HEK293 (cell line): ENCODE measurements around the gene ZNF771.

ENCODE experiments used
- ATF2 ChIP-seq: fragments of 450-650 bp; formaldehyde crosslinking; IDR thresholded peaks from 2 replicates; pipeline ENCODE4 v1.5.1; 2016; ENCODE audit warnings: missing biosample characterization, missing genetic modification characterization, low read depth
- BCL11B ChIP-seq: fragments of 450-650 bp; formaldehyde crosslinking; IDR thresholded peaks from 2 replicates; pipeline ENCODE4 v1.5.1; 2016; ENCODE audit warnings: low read depth, missing biosample characterization, missing genetic modification characterization
- GFI1B ChIP-seq: fragments of 450-650 bp; formaldehyde crosslinking; IDR thresholded peaks from 2 replicates; pipeline ENCODE4 v1.5.1; 2016; ENCODE audit warnings: missing biosample characterization, missing genetic modification characterization
- GLI2 ChIP-seq: fragments of 450-650 bp; formaldehyde crosslinking; IDR thresholded peaks from 2 replicates; pipeline ENCODE4; 2017; ENCODE audit warnings: missing biosample characterization, missing genetic modification characterization, low read depth, borderline replicate concordance
- GLIS1 ChIP-seq: fragments of 450-650 bp; formaldehyde crosslinking; IDR thresholded peaks from 2 replicates; pipeline ENCODE4 v1.5.1; 2016; ENCODE audit warnings: missing biosample characterization, missing genetic modification characterization
- GLIS2 ChIP-seq: fragments of 450-650 bp; formaldehyde crosslinking; IDR thresholded peaks from 2 replicates; pipeline ENCODE4 v1.5.1; 2016; ENCODE audit warnings: missing biosample characterization, missing genetic modification characterization
- MEIS1 ChIP-seq: sonication (generic); formaldehyde crosslinking; IDR thresholded peaks from 2 replicates; pipeline ENCODE4 v1.8.1; 2022; ENCODE audit warnings: missing genetic modification reagents, mild to moderate bottlenecking, borderline replicate concordance
- PRDM2 ChIP-seq: fragments of 450-650 bp; formaldehyde crosslinking; IDR thresholded peaks from 2 replicates; pipeline ENCODE4 v1.5.1; 2016; ENCODE audit warnings: missing biosample characterization, missing genetic modification characterization, borderline replicate concordance
- YY2 ChIP-seq: fragments of 450-650 bp; formaldehyde crosslinking; IDR thresholded peaks from 2 replicates; pipeline ENCODE4 v1.5.1; 2016; ENCODE audit warnings: missing biosample characterization, missing genetic modification characterization
- ZNF114 ChIP-seq: fragments of 450-650 bp; formaldehyde crosslinking; IDR thresholded peaks from 2 replicates; pipeline ENCODE4 v1.5.0; 2017; ENCODE audit warnings: missing biosample characterization, missing genetic modification characterization
- ZNF155 ChIP-seq: fragments of 450-650 bp; formaldehyde crosslinking; IDR thresholded peaks from 2 replicates; pipeline ENCODE4 v1.5.1; 2016; ENCODE audit warnings: missing biosample characterization, missing genetic modification characterization
- ZNF184 ChIP-seq: fragments of 450-650 bp; IDR thresholded peaks from 2 replicates; pipeline ENCODE4 v1.5.1; 2018; ENCODE audit warnings: missing biosample characterization, mild to moderate bottlenecking, missing genetic modification characterization
- ZNF221 ChIP-seq: fragments of 450-650 bp; formaldehyde crosslinking; IDR thresholded peaks from 2 replicates; pipeline ENCODE4 v1.5.1; 2017; ENCODE audit warnings: missing biosample characterization, missing genetic modification characterization, borderline replicate concordance
- ZNF274 ChIP-seq, 2 experiments: fragments of 200-500 bp in 1 of 2; fragments of 450-650 bp in 1 of 2; sonication (Bioruptor generic) in 1 of 2; formaldehyde crosslinking in 1 of 2; IDR thresholded peaks; 2 replicates each; pipeline versions ENCODE4 v1.5.1 to v1.6.1; 2014 to 2016; ENCODE audit warnings: borderline replicate concordance in 1 of 2, inconsistent platforms in 1 of 2, low read length in 1 of 2, missing biosample characterization in 1 of 2, missing genetic modification characterization in 1 of 2
- ZNF354C ChIP-seq: fragments of 450-650 bp; formaldehyde crosslinking; IDR thresholded peaks from 2 replicates; pipeline ENCODE4 v1.5.1; 2016; ENCODE audit warnings: missing biosample characterization, missing genetic modification characterization, low read depth, borderline replicate concordance
- ZNF37A ChIP-seq: fragments of 450-650 bp; IDR thresholded peaks from 2 replicates; pipeline ENCODE4 v1.5.1; 2018; ENCODE audit warnings: missing biosample characterization, missing genetic modification characterization
- ZNF391 ChIP-seq: fragments of 450-650 bp; formaldehyde crosslinking; IDR thresholded peaks from 2 replicates; pipeline ENCODE4 v1.5.1; 2016; ENCODE audit warnings: low read depth, missing biosample characterization, missing genetic modification characterization, borderline replicate concordance
- ZNF449 ChIP-seq: fragments of 450-650 bp; formaldehyde crosslinking; IDR thresholded peaks from 2 replicates; pipeline ENCODE4 v1.5.1; 2017; ENCODE audit warnings: missing biosample characterization, mild to moderate bottlenecking, missing genetic modification characterization, moderate library complexity
- ZNF473 ChIP-seq: fragments of 450-650 bp; formaldehyde crosslinking; IDR thresholded peaks from 2 replicates; pipeline ENCODE4 v1.5.1; 2017; ENCODE audit warnings: missing biosample characterization, missing genetic modification characterization
- ZNF48 ChIP-seq: fragments of 450-650 bp; formaldehyde crosslinking; IDR thresholded peaks from 2 replicates; pipeline ENCODE4 v1.5.1; 2016; ENCODE audit warnings: missing biosample characterization, missing genetic modification characterization
- ZNF558 ChIP-seq: fragments of 450-650 bp; formaldehyde crosslinking; IDR thresholded peaks from 2 replicates; pipeline ENCODE4 v1.5.1; 2016; ENCODE audit warnings: missing biosample characterization, missing genetic modification characterization
- ZNF561 ChIP-seq: fragments of 450-650 bp; IDR thresholded peaks from 2 replicates; pipeline ENCODE4 v1.5.1; 2018; ENCODE audit warnings: missing biosample characterization, missing genetic modification characterization, borderline replicate concordance
- ZNF610 ChIP-seq: fragments of 450-650 bp; formaldehyde crosslinking; IDR thresholded peaks from 2 replicates; pipeline ENCODE4 v1.5.1; 2016; ENCODE audit warnings: missing biosample characterization, missing genetic modification characterization, borderline replicate concordance
- ZNF621 ChIP-seq: fragments of 450-650 bp; formaldehyde crosslinking; IDR thresholded peaks from 2 replicates; pipeline ENCODE4 v1.5.1; 2017; ENCODE audit warnings: missing biosample characterization, missing genetic modification characterization
- ZNF677 ChIP-seq: fragments of 450-650 bp; IDR thresholded peaks from 2 replicates; pipeline ENCODE4 v1.5.0; 2018; ENCODE audit warnings: missing biosample characterization, mild to moderate bottlenecking, missing genetic modification characterization, moderate library complexity
- TF ChIP-seq, protein P1 (sequence below): fragments of 450-650 bp; formaldehyde crosslinking; IDR thresholded peaks from 2 replicates; pipeline ENCODE4 v1.5.1; 2016; ENCODE audit warnings: missing biosample characterization, missing genetic modification characterization
- TF ChIP-seq, protein P2 (sequence below): fragments of 450-650 bp; formaldehyde crosslinking; IDR thresholded peaks from 2 replicates; pipeline ENCODE4 v1.5.1; 2016; ENCODE audit warnings: missing biosample characterization, missing genetic modification characterization

ZNF771 gene

GRCh38 chr16:30395155-30395991, 12.0 kb upstream of the ZNF771 start, which contains the start of gene ZNF48 (continued):
- TF ChIP-seq ZNF274 (IDR thresholded peaks at IDR 0.05; ENCODE audit: low read length) (no peak), ZNF274 (tag by site-specific recombination; IDR thresholded peaks at IDR 0.05; ENCODE audit: borderline replicate concordance) (no peak), ZNF354C (tag by site-specific recombination) (no peak), ZNF391 (tag by site-specific recombination) (peak; percentile 80; the same call in 1 of the 2 replicates), ZNF610 (tag by site-specific recombination) (peak; percentile 75), GLIS2 (tag by site-specific recombination) (peak; percentile 74), ZNF184 (tag by site-specific recombination) (peak; percentile 75; the same call in 1 of the 2 replicates), ZNF48 (tag by site-specific recombination) (no peak), BCL11B (tag by site-specific recombination) (peak; percentile 37; the same call in 1 of the 2 replicates), GLIS1 (tag by site-specific recombination) (peak; percentile 77), YY2 (tag by site-specific recombination) (peak; percentile 71), ATF2 (tag by site-specific recombination) (no peak), ZNF37A (tag by site-specific recombination) (no peak), ZNF114 (no peak), PRDM2 (tag by site-specific recombination) (no peak), ZNF621 (tag by site-specific recombination) (no peak), ZNF221 (no peak; the same call in 1 of the 2 replicates), ZNF561 (peak; percentile 95), ZNF155 (tag by site-specific recombination) (no peak), GFI1B (no peak), MEIS1 (CRISPR knock-in tag) (no peak), ZNF473 (tag by site-specific recombination) (no peak), ZNF558 (tag by site-specific recombination) (no peak), ZNF677 (tag by site-specific recombination) (peak; percentile 50; the same call in 1 of the 2 replicates), ZNF449 (tag by site-specific recombination) (peak; percentile 50; the same call in 1 of the 2 replicates), GLI2 (tag by site-specific recombination) (no peak)
- TF ChIP-seq, protein P1, sequence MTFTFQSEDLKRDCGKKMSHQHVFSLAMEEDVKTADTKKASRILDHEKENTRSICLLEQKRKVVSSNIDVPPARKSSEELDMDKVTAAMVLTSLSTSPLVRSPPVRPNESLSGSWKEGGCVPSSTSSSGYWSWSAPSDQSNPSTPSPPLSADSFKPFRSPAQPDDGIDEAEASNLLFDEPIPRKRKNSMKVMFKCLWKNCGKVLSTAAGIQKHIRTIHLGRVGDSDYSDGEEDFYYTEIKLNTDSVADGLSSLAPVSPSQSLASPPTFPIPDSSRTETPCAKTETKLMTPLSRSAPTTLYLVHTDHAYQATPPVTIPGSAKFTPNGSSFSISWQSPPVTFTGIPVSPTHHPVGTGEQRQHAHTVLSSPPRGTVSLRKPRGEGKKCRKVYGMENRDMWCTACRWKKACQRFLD (tag by site-specific recombination), result no peak
- TF ChIP-seq, protein P2, sequence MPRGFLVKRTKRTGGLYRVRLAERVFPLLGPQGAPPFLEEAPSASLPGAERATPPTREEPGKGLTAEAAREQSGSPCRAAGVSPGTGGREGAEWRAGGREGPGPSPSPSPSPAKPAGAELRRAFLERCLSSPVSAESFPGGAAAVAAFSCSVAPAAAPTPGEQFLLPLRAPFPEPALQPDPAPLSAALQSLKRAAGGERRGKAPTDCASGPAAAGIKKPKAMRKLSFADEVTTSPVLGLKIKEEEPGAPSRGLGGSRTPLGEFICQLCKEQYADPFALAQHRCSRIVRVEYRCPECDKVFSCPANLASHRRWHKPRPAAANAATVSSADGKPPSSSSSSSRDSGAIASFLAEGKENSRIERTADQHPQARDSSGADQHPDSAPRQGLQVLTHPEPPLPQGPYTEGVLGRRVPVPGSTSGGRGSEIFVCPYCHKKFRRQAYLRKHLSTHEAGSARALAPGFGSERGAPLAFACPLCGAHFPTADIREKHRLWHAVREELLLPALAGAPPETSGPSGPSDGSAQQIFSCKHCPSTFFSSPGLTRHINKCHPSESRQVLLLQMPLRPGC, result peak; percentile 37; the same call in 1 of the 2 replicates
